HG03135 (cell line): Measurements from ENCODE around the gene YIPF1.
"Not testable (repeated sequence)": the region's sequence is repeated elsewhere in the genome, so short reads cannot be mapped to it uniquely, and the experiment has no call there.

Experiments
- ATAC-seq: cut with Tn5 transposase; IDR thresholded peaks from one replicate; pipeline ENCODE4 v1.9.1; 2021; ENCODE audit warnings: mild to moderate bottlenecking, moderate library complexity; ENCODE audit not compliant: unreplicated experiment

YIPF1 gene

GRCh38 chr1:53895421-53895820, 5.8 kb upstream of the YIPF1 start:
- no peak for ATAC-seq

- ATAC-seq, result no peak
Measured at GRCh38 chr1:53894644-53895043, 5.0 kb upstream of the YIPF1 start.

GRCh38 chr1:53893999-53894636, 4.5 kb upstream of the YIPF1 start, which contains the start of gene DIO1:
DIO1 (plus strand) TSS chr1:53894187; CDS start chr1:53894211, 24 bp downstream.
- no peak for ATAC-seq

GRCh38 chr1:53892911-53893310, 3.3 kb upstream of the YIPF1 start:
- no peak for ATAC-seq

GRCh38 chr1:53891678-53892077, 2.1 kb upstream of the YIPF1 start:
- ATAC-seq, result no peak

GRCh38 chr1:53891018-53891417, 1.4 kb upstream of the YIPF1 start:
- ATAC-seq, result no peak

- ATAC-seq, result no peak
Measured at GRCh38 chr1:53890522-53890941, 935 bp upstream of the YIPF1 start.

- no peak for ATAC-seq
Measured at GRCh38 chr1:53888681-53889080, 916 bp downstream of the YIPF1 start.

GRCh38 chr1:53883600-53883999, 6.0 kb downstream of the YIPF1 start:
- not testable (repeated sequence) for ATAC-seq

- ATAC-seq, result not testable (repeated sequence)
Measured at GRCh38 chr1:53881853-53882252, 7.7 kb downstream of the YIPF1 start.

- no peak for ATAC-seq
Measured at GRCh38 chr1:53878492-53879105, 11.0 kb downstream of the YIPF1 start.

- ATAC-seq, result not testable (repeated sequence)
Measured at GRCh38 chr1:53875150-53875549, 14.4 kb downstream of the YIPF1 start.

GRCh38 chr1:53871773-53872484, 17.7 kb downstream of the YIPF1 start:
- ATAC-seq, result no peak

GRCh38 chr1:53871221-53871620, 18.4 kb downstream of the YIPF1 start:
- no peak for ATAC-seq

- ATAC-seq, result no peak
Measured at GRCh38 chr1:53869454-53870117, 20.0 kb downstream of the YIPF1 start.

- no peak for ATAC-seq
Measured at GRCh38 chr1:53868565-53868964, 21.0 kb downstream of the YIPF1 start.

- no peak for ATAC-seq
Measured at GRCh38 chr1:53862507-53862906, 27.1 kb downstream of the YIPF1 start.

- no peak for ATAC-seq
Measured at GRCh38 chr1:53860967-53861411, 28.6 kb downstream of the YIPF1 start.

GRCh38 chr1:53851571-53852285, 37.9 kb downstream of the YIPF1 start:
- ATAC-seq, result no peak

- no peak for ATAC-seq
Measured at GRCh38 chr1:53850082-53850673, 39.4 kb downstream of the YIPF1 start.
